ENCODE data around the gene LYSMD1. TPM values are rescaled to one million over a fixed set of nuclear protein-coding genes. Genes with fewer than 3 reads are reported as not detected.

Gene LYSMD1
- polyA plus RNA-seq, 1 experiment: 9.1 TPM

- CTCF ChIA-PET: interaction anchor here (0.5 to 1.8 kb wide), 4 partner anchors 10 to 66 kb away, joined by 3 to 8 read pairs (median 4); partner anchors contain the start of gene TMOD4
- peak overlapping the region; percentile 87 for H3K27ac ChIP-seq (ENCODE audit: low read depth, low read length)
Observed at GRCh38 chr1:151165281-151165737, 393 bp downstream of the LYSMD1 start.

GRCh38 chr1:151164732-151165280 lies 896 bp downstream of the LYSMD1 start:
- ChIA-PET POLR2A (interaction anchor here (0.5 kb wide), 1 partner anchor 124 kb away, joined by 3 read pairs; no protein-coding TSS in a partner anchor), CTCF (interaction anchor here (0.5 to 1.8 kb wide), 4 partner anchors 10 to 65 kb away, joined by 3 to 8 read pairs (median 4); partner anchors contain the start of gene TMOD4)
- 0 out of 2 replicates have a peak, but pooled peaks have one; percentile 4 for TF ChIP-seq CTCF (IDR thresholded peaks at IDR 0.05; ENCODE audit: low read depth, low read length)
- peak overlapping the region; percentile 87 for H3K27ac ChIP-seq (ENCODE audit: low read depth, low read length)
- H3K4me3 ChIP-seq (ENCODE audit: low read depth, low read length): peak overlapping the region; percentile 99
- no peak for DNase-seq (ENCODE audit: low read depth, low spot score)
- no peaks in the 10 kb centered on the region for H3K27me3 ChIP-seq (ENCODE audit: control insufficient read depth, insufficient read depth, low read length)
- no peaks in the 10 kb centered on the region for H3K9me3 ChIP-seq (ENCODE audit: control insufficient read depth, insufficient read depth, low read length)

More at GRCh38 chr1:151165281-151165737, 393 bp downstream of the LYSMD1 start:
- Histone ChIP-seq H3K9me3 (ENCODE audit: control insufficient read depth, insufficient read depth, low read length) (no peaks in the 10 kb centered on the region), H3K27me3 (ENCODE audit: control insufficient read depth, insufficient read depth, low read length) (no peaks in the 10 kb centered on the region), H3K4me3 (ENCODE audit: low read depth, low read length) (peak overlapping the region; percentile 99)
- no peak for TF ChIP-seq CTCF (IDR thresholded peaks at IDR 0.05; ENCODE audit: low read depth, low read length)
- DNase-seq (ENCODE audit: low read depth, low spot score): no peak
- POLR2A ChIA-PET: interaction anchor here (0.5 kb wide), 1 partner anchor 125 kb away, joined by 3 read pairs; no protein-coding TSS in a partner anchor

GRCh38 chr1:151159373-151159772 lies 6.3 kb downstream of the LYSMD1 start:
- no peak overlapping the region for H3K27ac ChIP-seq (ENCODE audit: low read depth, low read length)
- no peak for TF ChIP-seq CTCF (IDR thresholded peaks at IDR 0.05; ENCODE audit: low read depth, low read length)
- ChIA-PET POLR2A (no interaction called here), CTCF (interaction anchor here (6.5 kb wide), 1 partner anchor 60 kb away, joined by 162 read pairs; no protein-coding TSS in a partner anchor)
- H3K4me3 ChIP-seq (ENCODE audit: low read depth, low read length): no peak overlapping the region
- H3K27me3 ChIP-seq (ENCODE audit: control insufficient read depth, insufficient read depth, low read length): no peaks in the 10 kb centered on the region
- no peak for DNase-seq (ENCODE audit: low read depth, low spot score)
- H3K9me3 ChIP-seq (ENCODE audit: control insufficient read depth, insufficient read depth, low read length): no peaks in the 10 kb centered on the region

GRCh38 chr1:151158751-151159251 lies 6.9 kb downstream of the LYSMD1 start:
- no peaks in the 10 kb centered on the region for H3K9me3 ChIP-seq (ENCODE audit: control insufficient read depth, insufficient read depth, low read length)
- DNase-seq (ENCODE audit: low read depth, low spot score): no peak
- H3K27me3 ChIP-seq (ENCODE audit: control insufficient read depth, insufficient read depth, low read length): no peaks in the 10 kb centered on the region
- POLR2A ChIA-PET: no interaction called here
- H3K4me3 ChIP-seq (ENCODE audit: low read depth, low read length): no peak overlapping the region
- no peak for TF ChIP-seq CTCF (IDR thresholded peaks at IDR 0.05; ENCODE audit: low read depth, low read length)
- no peak overlapping the region for H3K27ac ChIP-seq (ENCODE audit: low read depth, low read length)
- CTCF ChIA-PET: interaction anchor here (6.5 kb wide), 1 partner anchor 59 kb away, joined by 162 read pairs; no protein-coding TSS in a partner anchor

- no peak for TF ChIP-seq CTCF (IDR thresholded peaks at IDR 0.05; ENCODE audit: low read depth, low read length)
- H3K4me3 ChIP-seq (ENCODE audit: low read depth, low read length): no peak overlapping the region
- ChIA-PET POLR2A (interaction anchor here (0.6 kb wide), 1 partner anchor 76 kb away, joined by 4 read pairs; no protein-coding TSS in a partner anchor), CTCF (interaction anchor here (0.6 to 6.5 kb wide), 2 partner anchors 38 to 59 kb away, joined by 6 to 162 read pairs; no protein-coding TSS in a partner anchor)
- H3K27ac ChIP-seq (ENCODE audit: low read depth, low read length): no peak overlapping the region
- no peaks in the 10 kb centered on the region for H3K9me3 ChIP-seq (ENCODE audit: control insufficient read depth, insufficient read depth, low read length)
- H3K27me3 ChIP-seq (ENCODE audit: control insufficient read depth, insufficient read depth, low read length): no peaks in the 10 kb centered on the region
- no peak for DNase-seq (ENCODE audit: low read depth, low spot score)
Observed at GRCh38 chr1:151158326-151158725, 7.4 kb downstream of the LYSMD1 start.

Data from AG04450 (cell line).